MM.1S (cell line): ENCODE data around the gene MMP25.

Experiments used
- DNase-seq: peaks from one replicate; pipeline ENCODE4 v3.0.0-alpha.2; 2015
- H2AFZ ChIP-seq: fragments of 300-600 bp; sonication (generic); 2 replicates; pipeline ENCODE4 v1.6.0; 2016; ENCODE audit warnings: antibody characterized with exemption, low read length
- H3F3A ChIP-seq: fragments of 300-600 bp; sonication (generic); 2 replicates; pipeline ENCODE4 v1.6.1; 2016; ENCODE audit warnings: mild to moderate bottlenecking, antibody characterized with exemption, low read length, moderate library complexity, mixed read lengths; ENCODE audit not compliant: insufficient read depth
- H3K27ac ChIP-seq: fragments of 300-600 bp; sonication (generic); 2 replicates; pipeline ENCODE4 v1.5.1; 2016; ENCODE audit warnings: mild to moderate bottlenecking, low read length
- H3K27me3 ChIP-seq: fragments of 300-600 bp; sonication (generic); replicated peaks from 2 replicates; pipeline ENCODE4 v1.6.0; 2016; ENCODE audit warnings: low read length; ENCODE audit not compliant: insufficient read depth
- H3K36me3 ChIP-seq: fragments of 300-600 bp; sonication (generic); replicated peaks from 2 replicates; pipeline ENCODE4 v1.6.1; 2016; ENCODE audit warnings: mild to moderate bottlenecking, low read length, mixed read lengths; ENCODE audit not compliant: insufficient read depth
- H3K4me1 ChIP-seq: fragments of 300-600 bp; sonication (generic); 2 replicates; pipeline ENCODE4 v1.6.1; 2016; ENCODE audit warnings: low read length, mixed read lengths
- H3K4me2 ChIP-seq: fragments of 300-600 bp; sonication (generic); 2 replicates; pipeline ENCODE4 v1.6.0; 2016; ENCODE audit warnings: low read depth, low read length
- H3K4me3 ChIP-seq: fragments of 300-600 bp; sonication (generic); 2 replicates; pipeline ENCODE4 v1.5.1; 2016; ENCODE audit warnings: low read length, mixed read lengths
- H3K79me2 ChIP-seq: fragments of 300-600 bp; sonication (generic); 2 replicates; pipeline ENCODE4 v1.6.1; 2016; ENCODE audit warnings: mixed run types, low read length, mixed read lengths
- H3K9ac ChIP-seq: fragments of 300-600 bp; sonication (generic); 2 replicates; pipeline ENCODE4 v1.6.1; 2016; ENCODE audit warnings: low read length, mixed read lengths
- H3K9me2 ChIP-seq: fragments of 300-600 bp; sonication (generic); replicated peaks from 2 replicates; pipeline ENCODE4 v1.6.1; 2016; ENCODE audit warnings: mild to moderate bottlenecking, low read length, mixed read lengths; ENCODE audit not compliant: insufficient read depth
- H3K9me3 ChIP-seq: fragments of 300-600 bp; sonication (generic); replicated peaks from 2 replicates; pipeline ENCODE4 v1.6.1; 2016; ENCODE audit warnings: mild to moderate bottlenecking, low read length, mixed read lengths; ENCODE audit not compliant: insufficient read depth
- H4K20me1 ChIP-seq: fragments of 300-600 bp; sonication (generic); 2 replicates; pipeline ENCODE4 v1.6.1; 2016; ENCODE audit warnings: mild to moderate bottlenecking, low read length, moderate library complexity, mixed read lengths; ENCODE audit not compliant: insufficient read depth
- EZH2 ChIP-seq: fragments of 300-600 bp; sonication (generic); optimal IDR thresholded peaks from 2 replicates; pipeline ENCODE3; 2017; ENCODE audit warnings: low read depth, mild to moderate bottlenecking, antibody characterized with exemption, low read length, mixed read lengths
- EZH2phosphoT487 ChIP-seq: fragments of 300-600 bp; sonication (generic); IDR thresholded peaks from 2 replicates; pipeline ENCODE4 v1.6.1; 2018; ENCODE audit warnings: antibody characterized with exemption, low read length
- TF ChIP-seq, protein P1 (sequence below): fragments of 300-600 bp; sonication (generic); IDR thresholded peaks from 2 replicates; pipeline ENCODE4 v1.5.1; 2016; ENCODE audit warnings: antibody characterized with exemption, low read length, mixed read lengths

MMP25 gene

DNA sequence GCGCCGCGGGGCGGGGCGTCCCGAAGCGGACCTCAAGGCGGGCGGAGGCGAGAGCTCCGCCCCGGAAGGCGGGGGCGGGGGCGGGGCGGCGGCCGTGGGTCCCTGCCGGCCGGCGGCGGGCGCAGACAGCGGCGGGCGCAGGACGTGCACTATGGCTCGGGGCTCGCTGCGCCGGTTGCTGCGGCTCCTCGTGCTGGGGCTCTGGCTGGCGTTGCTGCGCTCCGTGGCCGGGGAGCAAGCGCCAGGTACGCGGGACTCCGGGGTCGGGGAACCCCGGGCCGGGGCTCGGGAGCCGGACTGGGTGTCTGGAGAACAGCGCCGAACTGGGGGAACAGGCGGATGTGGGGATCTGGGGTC lies 26.1 kb upstream of the MMP25 start, which contains the start of gene TNFRSF12A:
Gene TNFRSF12A (plus strand): TSS at position 122 of the 357 bp plus-strand sequence. CDS start 30 bp downstream, at position 152.
- Histone ChIP-seq H2AFZ (peak within 1 kb of the TSS; percentile 80), H3K27ac (no peak within 1 kb of the TSS), H3K9me2 (no peaks in the 10 kb centered on the region), H3K36me3 (no peaks in the 10 kb centered on the region), H3K9me3 (no peaks in the 10 kb centered on the region), H3F3A (0 out of 2 replicates have a peak, but pooled peaks cover 7% of the 10 kb centered on the region), H3K4me3 (peak within 1 kb of the TSS; percentile 66), H3K27me3 (peaks cover 36% of the 10 kb centered on the region), H3K4me1 (0 out of 2 replicates have a peak, but pooled peaks cover 4% of the 10 kb centered on the region), H3K79me2 (no peaks in the 10 kb centered on the region), H3K9ac (peak within 1 kb of the TSS; percentile 6; the same call in 1 of the 2 replicates), H4K20me1 (no peaks in the 10 kb centered on the region), H3K4me2 (peak within 1 kb of the TSS; percentile 91)
- peak; percentile 83 for DNase-seq
- TF ChIP-seq, protein P1, sequence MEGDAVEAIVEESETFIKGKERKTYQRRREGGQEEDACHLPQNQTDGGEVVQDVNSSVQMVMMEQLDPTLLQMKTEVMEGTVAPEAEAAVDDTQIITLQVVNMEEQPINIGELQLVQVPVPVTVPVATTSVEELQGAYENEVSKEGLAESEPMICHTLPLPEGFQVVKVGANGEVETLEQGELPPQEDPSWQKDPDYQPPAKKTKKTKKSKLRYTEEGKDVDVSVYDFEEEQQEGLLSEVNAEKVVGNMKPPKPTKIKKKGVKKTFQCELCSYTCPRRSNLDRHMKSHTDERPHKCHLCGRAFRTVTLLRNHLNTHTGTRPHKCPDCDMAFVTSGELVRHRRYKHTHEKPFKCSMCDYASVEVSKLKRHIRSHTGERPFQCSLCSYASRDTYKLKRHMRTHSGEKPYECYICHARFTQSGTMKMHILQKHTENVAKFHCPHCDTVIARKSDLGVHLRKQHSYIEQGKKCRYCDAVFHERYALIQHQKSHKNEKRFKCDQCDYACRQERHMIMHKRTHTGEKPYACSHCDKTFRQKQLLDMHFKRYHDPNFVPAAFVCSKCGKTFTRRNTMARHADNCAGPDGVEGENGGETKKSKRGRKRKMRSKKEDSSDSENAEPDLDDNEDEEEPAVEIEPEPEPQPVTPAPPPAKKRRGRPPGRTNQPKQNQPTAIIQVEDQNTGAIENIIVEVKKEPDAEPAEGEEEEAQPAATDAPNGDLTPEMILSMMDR = no peak
- TF ChIP-seq EZH2 (no peak), EZH2phosphoT487 (no peak)

DNA sequence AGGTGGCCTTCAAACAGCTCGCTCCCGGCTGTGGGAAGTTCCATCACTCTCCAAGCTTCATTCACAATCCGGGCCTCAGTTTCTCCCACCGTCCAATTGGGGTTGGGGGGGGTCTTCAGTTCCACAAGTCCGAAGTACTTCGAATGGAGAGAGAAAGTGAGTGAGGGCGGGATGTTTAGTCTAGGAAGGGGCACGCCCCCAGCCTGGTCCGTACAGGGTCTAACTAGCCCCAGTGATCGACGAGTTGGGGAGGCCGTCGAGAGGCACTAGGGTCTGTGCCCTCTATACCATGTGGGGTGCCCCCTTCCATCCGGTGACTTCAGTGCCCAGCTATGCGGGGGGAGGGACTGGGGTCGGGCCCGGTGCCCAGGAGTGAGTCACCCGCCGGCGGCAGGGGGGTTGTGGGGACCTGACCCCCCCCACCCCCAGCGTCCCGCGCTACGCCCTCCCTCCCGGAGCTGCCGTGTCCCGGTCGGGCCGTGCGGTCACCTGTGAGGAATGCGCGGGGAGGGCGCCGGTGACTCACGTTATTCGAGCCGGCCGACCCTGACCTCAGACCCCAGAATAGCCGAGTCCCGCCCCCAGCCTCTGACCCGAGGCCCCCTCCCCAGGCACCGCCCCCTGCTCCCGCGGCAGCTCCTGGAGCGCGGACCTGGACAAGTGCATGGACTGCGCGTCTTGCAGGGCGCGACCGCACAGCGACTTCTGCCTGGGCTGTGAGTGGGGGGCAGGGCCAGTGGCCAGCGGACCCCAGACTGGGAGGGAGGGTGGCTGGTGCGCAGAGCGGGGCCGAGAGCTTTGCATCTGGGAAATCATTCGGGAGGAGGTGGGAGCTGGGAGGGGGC lies 25.5 kb upstream of the MMP25 start:
- Histone ChIP-seq H3K27ac (no peak overlapping the region), H3K9me3 (no peaks in the 10 kb centered on the region), H3F3A (0 out of 2 replicates have a peak, but pooled peaks cover 7% of the 10 kb centered on the region), H4K20me1 (no peaks in the 10 kb centered on the region), H3K9ac (no peak overlapping the region; the same call in 1 of the 2 replicates), H3K9me2 (no peaks in the 10 kb centered on the region), H3K36me3 (no peaks in the 10 kb centered on the region), H3K4me1 (0 out of 2 replicates have a peak, but pooled peaks cover 4% of the 10 kb centered on the region), H3K79me2 (no peaks in the 10 kb centered on the region), H3K4me2 (peak overlapping the region; percentile 91), H3K27me3 (peaks cover 30% of the 10 kb centered on the region), H3K4me3 (peak overlapping the region; percentile 66), H2AFZ (peak overlapping the region; percentile 64)
- TF ChIP-seq EZH2phosphoT487 (no peak), EZH2 (no peak)
- TF ChIP-seq, protein P1 = no peak
- peak; percentile 11 for DNase-seq

DNA sequence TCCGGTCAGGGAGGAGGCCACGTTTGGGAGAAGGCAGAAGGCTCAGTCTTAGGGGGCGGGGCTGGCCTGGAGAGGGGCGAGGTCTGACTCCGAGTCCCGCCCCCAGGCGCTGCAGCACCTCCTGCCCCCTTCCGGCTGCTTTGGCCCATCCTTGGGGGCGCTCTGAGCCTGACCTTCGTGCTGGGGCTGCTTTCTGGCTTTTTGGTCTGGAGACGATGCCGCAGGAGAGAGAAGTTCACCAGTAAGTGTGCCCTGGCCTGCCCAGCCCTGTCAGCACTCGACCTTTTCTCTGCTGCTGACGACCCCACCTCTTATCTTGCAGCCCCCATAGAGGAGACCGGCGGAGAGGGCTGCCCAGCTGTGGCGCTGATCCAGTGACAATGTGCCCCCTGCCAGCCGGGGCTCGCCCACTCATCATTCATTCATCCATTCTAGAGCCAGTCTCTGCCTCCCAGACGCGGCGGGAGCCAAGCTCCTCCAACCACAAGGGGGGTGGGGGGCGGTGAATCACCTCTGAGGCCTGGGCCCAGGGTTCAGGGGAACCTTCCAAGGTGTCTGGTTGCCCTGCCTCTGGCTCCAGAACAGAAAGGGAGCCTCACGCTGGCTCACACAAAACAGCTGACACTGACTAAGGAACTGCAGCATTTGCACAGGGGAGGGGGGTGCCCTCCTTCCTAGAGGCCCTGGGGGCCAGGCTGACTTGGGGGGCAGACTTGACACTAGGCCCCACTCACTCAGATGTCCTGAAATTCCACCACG lies 24.7 kb upstream of the MMP25 start:
- Histone ChIP-seq H4K20me1 (no peaks in the 10 kb centered on the region), H3K36me3 (no peaks in the 10 kb centered on the region), H3K9me2 (no peaks in the 10 kb centered on the region), H3K4me1 (0 out of 2 replicates have a peak, but pooled peaks cover 4% of the 10 kb centered on the region), H3K27me3 (peaks cover 25% of the 10 kb centered on the region), H3K4me2 (no peak overlapping the region), H2AFZ (no peak overlapping the region), H3K79me2 (no peaks in the 10 kb centered on the region), H3K4me3 (no peak overlapping the region), H3K9ac (no peak overlapping the region), H3K27ac (no peak overlapping the region), H3F3A (0 out of 2 replicates have a peak, but pooled peaks cover 7% of the 10 kb centered on the region), H3K9me3 (no peaks in the 10 kb centered on the region)
- TF ChIP-seq EZH2 (no peak), EZH2phosphoT487 (no peak)
- TF ChIP-seq, protein P1 = no peak
- no peak for DNase-seq
